Measurements from ENCODE around the gene CPN1.

Gene CPN1

DNA sequence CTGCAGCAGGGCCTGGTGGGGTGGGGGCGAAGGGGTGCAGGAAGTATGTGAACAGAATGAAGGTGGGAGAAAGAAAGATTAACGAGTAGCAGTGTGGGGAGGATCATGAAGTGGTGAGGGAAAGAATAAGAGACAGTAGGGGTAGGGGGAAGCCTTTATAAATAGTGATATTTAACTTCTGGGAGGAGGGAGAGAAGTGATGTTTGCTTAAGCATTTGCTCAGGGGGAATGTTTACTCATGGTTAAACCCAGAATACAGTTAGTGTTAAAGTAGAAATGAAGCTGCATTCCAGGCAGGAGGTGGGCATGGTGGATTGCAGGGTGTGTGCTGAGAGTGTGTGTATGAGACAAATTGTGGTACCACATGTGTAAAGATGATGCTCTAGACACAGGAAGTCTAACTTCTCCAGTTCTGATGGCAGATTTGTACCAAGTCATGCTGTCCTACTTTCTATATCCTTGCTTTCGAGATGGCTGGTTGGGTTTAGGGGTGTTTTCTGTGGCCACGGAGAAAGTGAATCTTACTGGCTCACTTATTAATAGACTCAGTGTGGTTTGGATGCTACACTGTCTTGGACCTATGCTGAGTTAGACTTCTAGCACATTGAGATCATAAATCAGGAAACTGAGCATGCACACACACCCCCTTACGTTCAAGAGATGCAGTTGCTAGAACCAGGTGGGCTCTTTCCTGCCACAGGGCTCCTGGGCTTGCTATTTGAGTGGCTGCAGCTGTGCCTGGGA, 61.4 kb downstream of the CPN1 start:
- no peak for TF ChIP-seq CTCF (IDR thresholded peaks at IDR 0.05)

DNA sequence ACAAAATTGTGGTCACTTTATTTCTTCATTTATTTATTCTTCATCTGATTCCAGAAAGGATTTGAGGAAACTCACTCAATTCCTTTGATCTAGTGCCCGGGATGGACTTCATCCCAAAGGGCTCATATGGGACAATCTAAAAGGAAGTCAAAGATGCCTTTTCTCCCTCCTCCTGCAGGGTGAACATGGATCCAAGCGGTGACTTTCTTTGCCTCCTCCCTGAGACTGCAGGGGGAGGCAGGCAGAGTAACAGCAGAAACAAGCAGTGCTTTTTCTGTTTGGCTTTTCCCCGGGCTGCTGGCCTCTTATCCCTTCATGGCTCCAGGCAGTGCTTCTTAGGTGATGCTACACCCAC, 61.9 kb downstream of the CPN1 start:
- TF ChIP-seq CTCF (IDR thresholded peaks at IDR 0.05): no peak

DNA sequence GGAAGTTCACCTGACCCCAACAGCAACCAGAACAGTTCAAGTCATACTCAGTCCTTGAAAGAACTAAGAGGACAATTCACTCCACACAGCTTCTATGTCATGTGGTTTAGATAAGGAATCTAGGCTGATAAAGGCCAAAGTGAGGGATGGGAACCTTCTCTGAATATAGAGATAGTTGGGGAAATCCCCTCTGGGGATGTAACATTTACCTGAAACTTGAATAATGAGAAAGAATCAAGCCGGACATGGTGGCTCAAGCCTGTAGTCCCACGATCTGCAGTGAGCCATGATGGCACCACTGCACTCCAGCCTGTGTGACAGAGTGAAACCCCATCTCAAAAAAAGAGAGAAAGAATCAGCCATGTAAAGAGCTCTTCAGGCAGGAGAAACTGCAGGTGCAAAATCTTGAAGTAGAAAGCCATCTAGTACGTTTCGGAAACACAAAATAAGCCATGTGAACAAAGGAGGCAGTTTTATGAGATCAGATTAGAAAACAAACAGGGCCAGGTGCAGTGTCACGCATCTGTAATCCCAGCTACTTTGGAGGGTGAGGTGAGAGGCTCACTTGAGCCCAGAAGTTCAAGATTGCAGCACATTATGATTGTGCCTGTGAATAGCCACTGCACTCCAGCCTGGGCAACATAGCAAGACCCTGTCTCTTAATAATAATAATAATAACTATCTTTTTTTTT, 67.5 kb downstream of the CPN1 start:
- TF ChIP-seq CTCF (IDR thresholded peaks at IDR 0.05): no peak

DNA sequence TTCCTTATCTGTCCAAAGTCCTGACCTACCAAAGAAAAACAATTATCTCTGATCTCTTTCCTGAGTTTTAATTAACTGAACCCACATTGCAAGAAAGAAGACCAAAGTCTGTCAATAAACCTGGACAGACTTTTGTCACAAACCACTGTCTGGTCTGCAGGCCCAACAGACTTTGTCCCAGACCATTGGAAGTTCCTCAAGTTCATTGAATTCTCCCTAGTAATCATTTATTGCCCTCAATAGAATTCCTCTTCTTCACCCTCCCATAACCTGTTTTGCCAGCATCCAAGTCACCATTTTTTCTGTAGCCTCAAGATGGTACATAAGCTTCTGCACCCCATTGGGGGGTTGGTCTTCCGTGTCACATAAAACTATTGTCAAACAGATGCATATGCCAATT, 68.0 kb downstream of the CPN1 start:
- no peak for TF ChIP-seq CTCF (IDR thresholded peaks at IDR 0.05)

GRCh38 chr10:100009793-100010676, 71.6 kb downstream of the CPN1 start, which contains the start of gene DNMBP:
DNMBP (minus strand) TSS chr10:100009947; CDS start chr10:99972124, 37,823 bp downstream.
- TF ChIP-seq CTCF (IDR thresholded peaks at IDR 0.05): peak; percentile 30; the same call in 1 of the 2 replicates

GRCh38 chr10:100009283-100009792, 72.3 kb downstream of the CPN1 start:
- TF ChIP-seq CTCF (IDR thresholded peaks at IDR 0.05): peak; percentile 32; the same call in 1 of the 2 replicates

GRCh38 chr10:100008708-100009282, 72.9 kb downstream of the CPN1 start:
- TF ChIP-seq CTCF (IDR thresholded peaks at IDR 0.05): no peak

Data from LNCAP (cell line).